ENCODE data around the gene DPH7. TPM values are rescaled to one million over a fixed set of nuclear protein-coding genes. Genes with fewer than 3 reads are reported as not detected.

Gene DPH7
- total RNA-seq, 6 experiments from 2014 or later = 18.2 to 20.7 (median 20.1) TPM

DNA sequence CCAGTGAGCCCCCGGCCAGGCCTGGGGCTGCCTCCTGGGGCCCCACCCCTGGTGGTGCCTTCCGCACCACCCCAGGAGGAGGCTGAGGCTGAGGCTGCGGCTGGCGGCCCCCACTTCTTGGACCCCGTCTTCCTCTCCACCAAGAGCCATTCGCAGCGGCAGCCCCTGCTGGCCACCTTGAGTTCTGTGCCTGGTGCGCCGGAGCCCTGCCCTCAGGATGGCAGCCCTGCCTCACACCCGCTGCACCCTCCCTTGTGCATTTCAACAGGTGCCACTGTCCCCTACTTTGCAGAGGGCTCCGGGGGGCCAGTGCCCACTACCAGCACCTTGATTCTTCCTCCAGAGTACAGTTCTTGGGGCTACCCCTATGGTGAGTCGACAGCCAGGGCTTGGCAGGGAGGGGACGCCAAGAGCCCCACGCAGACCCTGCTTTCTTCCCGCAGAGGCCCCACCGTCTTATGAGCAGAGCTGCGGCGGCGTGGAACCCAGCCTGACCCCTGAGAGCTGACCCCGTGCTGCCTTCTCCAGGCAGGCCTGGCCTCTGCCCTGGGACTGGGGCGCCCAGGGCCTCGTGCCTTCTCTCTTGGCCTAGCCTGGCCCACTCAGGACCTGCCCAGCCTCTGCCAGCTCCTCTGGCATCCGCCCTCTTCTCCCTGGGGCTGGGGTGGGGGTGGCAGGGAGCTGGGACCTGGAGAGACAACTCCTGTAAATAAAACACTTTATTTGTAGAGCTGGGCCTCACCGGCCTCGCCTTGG, 36.1 kb upstream of the DPH7 start:
- Mint-ChIP-seq H3K4me3 (no peak overlapping the region), H3K27ac (no peak overlapping the region)
- TF ChIP-seq CTCF (IDR thresholded peaks at IDR 0.05) = peak; percentile 46

GRCh38 chr9:137613738-137614523, 35.2 kb upstream of the DPH7 start:
- H3K4me1 Mint-ChIP-seq (ENCODE audit: low read depth) = peaks cover 36% of the 10 kb centered on the region
- no peak overlapping the region for H3K4me3 Mint-ChIP-seq
- no peak for TF ChIP-seq CTCF (IDR thresholded peaks at IDR 0.05)
- H3K27me3 Mint-ChIP-seq (ENCODE audit: insufficient read depth) = peaks cover 5% of the 10 kb centered on the region
- H3K9me3 Mint-ChIP-seq = no peaks in the 10 kb centered on the region
- peak overlapping the region; percentile 93 for H3K27ac Mint-ChIP-seq
- peaks cover 12% of the 10 kb centered on the region for H3K36me3 Mint-ChIP-seq (ENCODE audit: low read depth)
- DNase-seq = no peak

More for the DNA sequence above, 36.1 kb upstream of the DPH7 start:
- DNase-seq = no peak
- Mint-ChIP-seq H3K36me3 (ENCODE audit: low read depth) (peaks cover 12% of the 10 kb centered on the region), H3K4me1 (ENCODE audit: low read depth) (peaks cover 40% of the 10 kb centered on the region), H3K9me3 (no peaks in the 10 kb centered on the region), H3K27me3 (ENCODE audit: insufficient read depth) (peaks cover 9% of the 10 kb centered on the region)

GRCh38 chr9:137613259-137613658, 34.5 kb upstream of the DPH7 start:
- peak overlapping the region; percentile 13; the same call in 1 of the 2 replicates for H3K4me3 Mint-ChIP-seq
- no peak for DNase-seq
- no peaks in the 10 kb centered on the region for H3K9me3 Mint-ChIP-seq
- TF ChIP-seq CTCF (IDR thresholded peaks at IDR 0.05) = no peak
- peaks cover 12% of the 10 kb centered on the region for H3K36me3 Mint-ChIP-seq (ENCODE audit: low read depth)
- peaks cover 36% of the 10 kb centered on the region for H3K4me1 Mint-ChIP-seq (ENCODE audit: low read depth)
- peaks cover 5% of the 10 kb centered on the region for H3K27me3 Mint-ChIP-seq (ENCODE audit: insufficient read depth)
- H3K27ac Mint-ChIP-seq = peak overlapping the region; percentile 93

DNA sequence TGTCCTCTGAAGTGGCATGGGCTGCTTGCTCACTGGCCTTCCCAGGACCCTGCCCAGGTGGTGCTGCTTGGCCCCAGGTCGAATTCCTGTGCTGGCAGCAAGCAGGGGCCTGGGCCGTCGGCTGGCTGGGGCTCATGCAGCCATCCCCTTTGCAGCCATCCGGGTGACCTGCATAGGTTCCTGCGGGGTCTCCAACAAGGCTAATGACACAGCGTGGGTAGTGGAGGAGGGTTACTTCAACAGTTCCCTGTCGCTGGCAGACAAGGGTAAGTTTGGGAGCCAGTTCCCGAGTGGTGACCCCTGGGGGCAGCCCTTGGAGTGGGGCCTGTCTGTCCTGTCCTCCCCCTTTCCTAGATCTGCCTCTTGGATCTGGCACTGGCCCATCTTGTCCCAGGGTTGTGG, 34.0 kb upstream of the DPH7 start:
- H3K9me3 Mint-ChIP-seq = no peaks in the 10 kb centered on the region
- H3K4me3 Mint-ChIP-seq = peak overlapping the region; percentile 13; the same call in 1 of the 2 replicates
- peak overlapping the region; percentile 93 for H3K27ac Mint-ChIP-seq
- peaks cover 9% of the 10 kb centered on the region for H3K36me3 Mint-ChIP-seq (ENCODE audit: low read depth)
- peaks cover 5% of the 10 kb centered on the region for H3K27me3 Mint-ChIP-seq (ENCODE audit: insufficient read depth)
- peaks cover 33% of the 10 kb centered on the region for H3K4me1 Mint-ChIP-seq (ENCODE audit: low read depth)
- no peak for TF ChIP-seq CTCF (IDR thresholded peaks at IDR 0.05)
- DNase-seq = no peak

GRCh38 chr9:137611623-137612609, 33.2 kb upstream of the DPH7 start:
- H3K36me3 Mint-ChIP-seq (ENCODE audit: low read depth) = peaks cover 3% of the 10 kb centered on the region; the same call in 1 of the 2 replicates
- no peak for TF ChIP-seq CTCF (IDR thresholded peaks at IDR 0.05)
- H3K9me3 Mint-ChIP-seq = no peaks in the 10 kb centered on the region
- DNase-seq = peak; percentile 81
- H3K4me1 Mint-ChIP-seq (ENCODE audit: low read depth) = peaks cover 34% of the 10 kb centered on the region
- H3K4me3 Mint-ChIP-seq = peak overlapping the region; percentile 60
- peaks cover 3% of the 10 kb centered on the region; the same call in 1 of the 2 replicates for H3K27me3 Mint-ChIP-seq (ENCODE audit: insufficient read depth)
- peak overlapping the region; percentile 93 for H3K27ac Mint-ChIP-seq

Measured in HFFc6 (cell line).